Measurements from ENCODE around the gene ADCY1.

DNA sequence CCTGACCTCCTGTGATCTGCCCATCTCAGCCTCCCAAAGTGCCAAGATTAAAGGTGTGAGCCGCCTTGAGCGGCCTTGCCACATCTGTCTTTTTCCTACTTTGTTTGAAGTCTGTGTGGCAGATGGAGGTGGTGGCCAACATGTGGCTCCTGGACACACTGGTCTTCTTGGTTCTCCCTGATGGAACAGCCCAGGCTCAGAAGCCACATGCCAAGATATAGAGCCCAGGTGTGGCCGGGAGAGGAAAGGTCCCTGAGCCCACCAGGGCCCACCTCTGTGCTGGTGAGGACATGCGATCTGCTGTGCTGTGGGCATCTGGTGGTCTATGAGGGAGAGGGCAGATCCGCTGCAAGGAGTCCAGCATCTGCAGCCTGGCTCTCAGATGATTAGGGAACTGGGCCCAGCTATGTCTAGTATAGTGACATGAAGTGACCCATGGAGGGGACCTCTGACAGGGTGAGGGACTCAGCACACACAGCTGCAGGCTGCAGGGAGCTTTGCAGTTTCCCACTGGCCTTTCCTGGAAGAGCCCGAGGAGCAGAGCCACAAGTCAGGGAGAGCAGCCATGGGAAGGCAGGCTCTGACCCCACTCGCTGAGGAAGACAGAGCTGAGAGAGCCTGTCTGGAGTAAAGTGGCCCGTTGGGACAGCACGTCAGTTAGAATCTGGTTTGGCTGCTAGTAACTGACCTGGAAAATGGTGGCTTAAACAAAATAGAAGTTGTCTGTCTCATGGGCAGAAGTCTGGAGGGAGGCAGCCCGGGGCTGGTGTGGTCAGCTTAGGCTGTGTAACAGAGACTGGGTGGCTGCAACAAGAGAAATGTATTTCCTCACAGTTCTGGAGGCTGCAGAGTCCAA, 25.9 kb downstream of the ADCY1 start:
- no peak for TF ChIP-seq EZH2 (IDR thresholded peaks at IDR 0.05; ENCODE audit: low read length, unreplicated experiment)
- TF ChIP-seq, protein P1, sequence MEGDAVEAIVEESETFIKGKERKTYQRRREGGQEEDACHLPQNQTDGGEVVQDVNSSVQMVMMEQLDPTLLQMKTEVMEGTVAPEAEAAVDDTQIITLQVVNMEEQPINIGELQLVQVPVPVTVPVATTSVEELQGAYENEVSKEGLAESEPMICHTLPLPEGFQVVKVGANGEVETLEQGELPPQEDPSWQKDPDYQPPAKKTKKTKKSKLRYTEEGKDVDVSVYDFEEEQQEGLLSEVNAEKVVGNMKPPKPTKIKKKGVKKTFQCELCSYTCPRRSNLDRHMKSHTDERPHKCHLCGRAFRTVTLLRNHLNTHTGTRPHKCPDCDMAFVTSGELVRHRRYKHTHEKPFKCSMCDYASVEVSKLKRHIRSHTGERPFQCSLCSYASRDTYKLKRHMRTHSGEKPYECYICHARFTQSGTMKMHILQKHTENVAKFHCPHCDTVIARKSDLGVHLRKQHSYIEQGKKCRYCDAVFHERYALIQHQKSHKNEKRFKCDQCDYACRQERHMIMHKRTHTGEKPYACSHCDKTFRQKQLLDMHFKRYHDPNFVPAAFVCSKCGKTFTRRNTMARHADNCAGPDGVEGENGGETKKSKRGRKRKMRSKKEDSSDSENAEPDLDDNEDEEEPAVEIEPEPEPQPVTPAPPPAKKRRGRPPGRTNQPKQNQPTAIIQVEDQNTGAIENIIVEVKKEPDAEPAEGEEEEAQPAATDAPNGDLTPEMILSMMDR (conservative IDR thresholded peaks at IDR 0.05; ENCODE audit: low read depth, low read length) = no peak
- no peak for TF ChIP-seq EZH2phosphoT487 (IDR thresholded peaks at IDR 0.05; ENCODE audit: borderline replicate concordance, low read length)

Data from PC-3 (cell line).